ENCODE measurements around the gene ABHD15. TPM values are rescaled to one million over a fixed set of nuclear protein-coding genes. Genes with fewer than 3 reads are reported as not detected.
A peak's percentile ranks its signal among the peaks of the same experiment; 100 is the strongest.

ABHD15 gene
- total and polyA plus RNA-seq, 2 donors from 2014 or later = 8.9 to 9.8 TPM

DNA sequence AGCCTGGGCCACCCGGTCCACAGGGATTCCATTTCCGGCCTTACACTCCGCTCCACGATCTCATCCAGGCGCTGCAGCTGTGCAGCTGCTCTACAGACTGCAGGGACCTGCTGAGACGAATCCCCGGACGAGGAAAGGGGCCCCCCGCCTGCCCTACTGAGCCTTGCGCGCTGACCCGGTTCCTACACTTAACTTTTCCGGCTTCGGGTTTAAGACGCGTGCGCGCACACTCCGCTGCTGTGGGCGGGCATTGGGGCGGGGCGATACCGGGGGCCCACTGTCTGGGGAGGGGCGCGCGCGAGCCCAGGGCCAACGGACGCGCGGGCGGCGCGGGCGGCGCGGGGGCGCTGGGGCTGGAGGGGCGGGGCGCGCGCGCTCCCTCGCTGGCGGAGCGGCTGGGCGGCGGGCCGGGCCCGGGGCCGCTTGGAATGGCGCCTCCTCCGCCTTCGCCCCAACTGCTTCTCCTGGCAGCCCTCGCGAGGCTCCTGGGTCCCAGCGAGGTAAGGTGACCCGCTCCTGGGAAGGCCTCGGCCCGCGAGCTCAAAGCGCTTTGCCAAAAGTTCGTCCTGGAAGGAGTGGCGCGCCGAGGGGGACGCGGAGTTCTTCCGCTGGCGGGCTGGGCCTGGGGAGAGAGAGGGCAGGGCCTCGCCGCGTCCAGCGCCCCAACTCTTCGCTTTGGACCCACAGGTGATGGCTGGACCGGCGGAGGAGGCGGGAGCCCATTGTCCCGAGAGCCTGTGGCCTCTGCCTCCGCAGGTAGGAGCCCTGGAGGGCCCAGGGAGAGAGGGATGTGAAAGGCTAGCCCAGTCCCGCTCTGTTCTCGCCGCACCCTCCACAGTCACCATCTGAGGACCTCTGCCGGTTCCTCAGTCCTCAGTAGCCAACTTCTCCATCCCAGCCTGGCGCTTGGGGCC, 1.8 kb upstream of the ABHD15 start, which contains the start of gene TP53I13:
TP53I13 (plus strand) TSS at position 371 of the 914 bp plus-strand sequence; CDS start at position 429, 58 bp downstream.
- intact Hi-C loops (cut with DNase I) = no loop called here
- Histone ChIP-seq H3K4me1 (ENCODE audit: control insufficient read depth in 2 of 3, insufficient read depth in 2 of 3, low read depth in 1 of 3, low read length in 3 of 3) (peaks cover 0 to 16% (median 11%) of the 10 kb centered on the region in 3 donors), H3K9ac (ENCODE audit: low read length in 3 of 3) (peak within 1 kb of the TSS; percentile 42 to 87 (median 75)), H3K27me3 (ENCODE audit: control insufficient read depth, insufficient read depth, low read length) (no peaks in the 10 kb centered on the region), H3K4me3 (ENCODE audit: low read length in 3 of 3) (peak within 1 kb of the TSS; percentile 63 to 87 (median 86)), H3K36me3 (ENCODE audit: control insufficient read depth in 2 of 3, insufficient read depth in 3 of 3, low read length in 3 of 3) (no peaks in the 10 kb centered on the region), H3K9me3 (ENCODE audit: control insufficient read depth in 2 of 3, insufficient read depth in 1 of 3, low read length in 3 of 3) (no peaks in the 10 kb centered on the region), H3K27ac (ENCODE audit: low read depth in 2 of 2, low read length in 2 of 2) (peak within 1 kb of the TSS; percentile 87 to 91)
- FAIRE-seq (no peak), DNase-seq (peak; percentile 91 to 96 (median 93))
- TF ChIP-seq, protein P1, sequence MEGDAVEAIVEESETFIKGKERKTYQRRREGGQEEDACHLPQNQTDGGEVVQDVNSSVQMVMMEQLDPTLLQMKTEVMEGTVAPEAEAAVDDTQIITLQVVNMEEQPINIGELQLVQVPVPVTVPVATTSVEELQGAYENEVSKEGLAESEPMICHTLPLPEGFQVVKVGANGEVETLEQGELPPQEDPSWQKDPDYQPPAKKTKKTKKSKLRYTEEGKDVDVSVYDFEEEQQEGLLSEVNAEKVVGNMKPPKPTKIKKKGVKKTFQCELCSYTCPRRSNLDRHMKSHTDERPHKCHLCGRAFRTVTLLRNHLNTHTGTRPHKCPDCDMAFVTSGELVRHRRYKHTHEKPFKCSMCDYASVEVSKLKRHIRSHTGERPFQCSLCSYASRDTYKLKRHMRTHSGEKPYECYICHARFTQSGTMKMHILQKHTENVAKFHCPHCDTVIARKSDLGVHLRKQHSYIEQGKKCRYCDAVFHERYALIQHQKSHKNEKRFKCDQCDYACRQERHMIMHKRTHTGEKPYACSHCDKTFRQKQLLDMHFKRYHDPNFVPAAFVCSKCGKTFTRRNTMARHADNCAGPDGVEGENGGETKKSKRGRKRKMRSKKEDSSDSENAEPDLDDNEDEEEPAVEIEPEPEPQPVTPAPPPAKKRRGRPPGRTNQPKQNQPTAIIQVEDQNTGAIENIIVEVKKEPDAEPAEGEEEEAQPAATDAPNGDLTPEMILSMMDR (IDR thresholded peaks at IDR 0.05; ENCODE audit: borderline replicate concordance, extremely low read depth, insufficient read depth) = no peak

DNA sequence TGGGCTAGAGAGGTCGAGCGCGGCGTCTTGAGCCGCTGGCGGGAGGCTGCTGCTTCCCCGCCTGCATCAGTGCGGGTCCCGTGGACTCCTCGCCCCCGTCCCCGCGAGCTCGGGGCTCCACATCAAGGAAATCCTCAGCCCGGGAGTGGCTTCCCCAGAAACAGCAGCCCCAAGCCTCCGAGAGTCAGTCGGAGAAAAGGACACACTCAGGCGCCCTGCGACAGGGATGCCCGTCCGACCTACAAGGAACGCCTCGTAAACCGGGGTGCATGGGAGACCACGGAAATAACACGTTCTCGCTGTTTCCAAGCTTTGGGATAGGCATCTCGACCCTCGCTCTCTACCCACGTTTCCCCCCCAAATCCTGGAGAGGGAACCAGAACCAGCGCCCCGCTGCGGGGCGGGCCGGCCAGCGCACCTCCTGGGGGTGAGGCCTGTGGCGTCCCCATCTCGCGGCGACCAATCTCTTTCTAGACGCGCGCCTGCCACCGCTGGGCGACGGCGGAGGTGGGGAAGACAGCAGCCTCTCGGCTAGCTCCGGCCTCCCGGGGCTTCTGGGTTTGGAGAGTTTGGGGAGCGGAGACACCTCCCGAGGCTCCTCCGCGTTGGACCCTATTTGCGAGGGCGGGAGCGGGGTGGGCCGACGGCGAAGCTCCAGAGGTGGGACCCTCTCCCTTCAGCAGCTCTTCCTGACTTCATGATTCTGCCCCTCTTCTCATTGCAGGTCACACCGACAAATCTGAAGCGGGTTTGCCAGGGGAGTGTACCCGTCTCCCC, 905 bp upstream of the ABHD15 start:
- peaks cover 0 to 16% (median 11%) of the 10 kb centered on the region in 3 donors for H3K4me1 ChIP-seq (ENCODE audit: control insufficient read depth in 2 of 3, insufficient read depth in 2 of 3, low read depth in 1 of 3, low read length in 3 of 3)
- H3K36me3 ChIP-seq (ENCODE audit: control insufficient read depth in 2 of 3, insufficient read depth in 3 of 3, low read length in 3 of 3) = no peaks in the 10 kb centered on the region
- peak overlapping the region; percentile 87 to 91 for H3K27ac ChIP-seq (ENCODE audit: low read depth in 2 of 2, low read length in 2 of 2)
- peak overlapping the region; percentile 42 to 75 (median 63) for H3K9ac ChIP-seq (ENCODE audit: low read length in 3 of 3)
- H3K27me3 ChIP-seq (ENCODE audit: control insufficient read depth, insufficient read depth, low read length) = no peaks in the 10 kb centered on the region
- intact Hi-C loops (cut with DNase I) = no loop called here
- DNase-seq (peak; percentile 70 to 92 (median 78)), FAIRE-seq (no peak)
- TF ChIP-seq, protein P1 (IDR thresholded peaks at IDR 0.05; ENCODE audit: borderline replicate concordance, extremely low read depth, insufficient read depth) = no peak
- H3K9me3 ChIP-seq (ENCODE audit: control insufficient read depth in 2 of 3, insufficient read depth in 1 of 3, low read length in 3 of 3) = no peaks in the 10 kb centered on the region
- H3K4me3 ChIP-seq (ENCODE audit: low read length in 3 of 3) = peak overlapping the region; percentile 62 to 86 (median 81)

DNA sequence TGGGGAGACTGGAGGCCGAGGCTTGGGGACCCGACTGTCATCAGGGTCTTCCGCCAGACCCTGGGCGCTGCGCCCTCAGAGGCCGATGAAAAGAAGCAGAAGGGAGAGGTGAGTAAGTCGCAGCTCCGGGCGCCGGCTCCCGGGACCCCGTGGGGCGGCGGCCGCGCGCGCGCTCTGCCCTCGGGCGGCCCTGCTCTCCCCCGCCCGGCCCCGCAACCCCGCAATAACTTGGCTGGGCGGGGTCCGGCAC, 392 bp upstream of the ABHD15 start:
- peaks cover 0 to 17% (median 11%) of the 10 kb centered on the region in 3 donors for H3K4me1 ChIP-seq (ENCODE audit: control insufficient read depth in 2 of 3, insufficient read depth in 2 of 3, low read depth in 1 of 3, low read length in 3 of 3)
- intact Hi-C loops (cut with DNase I) = no loop called here
- H3K27me3 ChIP-seq (ENCODE audit: control insufficient read depth, insufficient read depth, low read length) = no peaks in the 10 kb centered on the region
- TF ChIP-seq, protein P1 (IDR thresholded peaks at IDR 0.05; ENCODE audit: borderline replicate concordance, extremely low read depth, insufficient read depth) = no peak
- DNase-seq (peak in 1 of 5 donors; percentile 34), FAIRE-seq (no peak)
- no peaks in the 10 kb centered on the region for H3K36me3 ChIP-seq (ENCODE audit: control insufficient read depth in 2 of 3, insufficient read depth in 3 of 3, low read length in 3 of 3)
- H3K4me3 ChIP-seq (ENCODE audit: low read length in 3 of 3) = peak overlapping the region; percentile 18 to 81 (median 30)
- H3K27ac ChIP-seq (ENCODE audit: low read depth in 2 of 2, low read length in 2 of 2) = peak overlapping the region; percentile 87 to 91
- H3K9me3 ChIP-seq (ENCODE audit: control insufficient read depth in 2 of 3, insufficient read depth in 1 of 3, low read length in 3 of 3) = no peaks in the 10 kb centered on the region
- H3K9ac ChIP-seq (ENCODE audit: low read length in 3 of 3) = peak overlapping the region in 1 of 3 donors; percentile 73

Measured in kidney (tissue), 14 donors.